ENCODE data around the gene THEMIS.

DNA sequence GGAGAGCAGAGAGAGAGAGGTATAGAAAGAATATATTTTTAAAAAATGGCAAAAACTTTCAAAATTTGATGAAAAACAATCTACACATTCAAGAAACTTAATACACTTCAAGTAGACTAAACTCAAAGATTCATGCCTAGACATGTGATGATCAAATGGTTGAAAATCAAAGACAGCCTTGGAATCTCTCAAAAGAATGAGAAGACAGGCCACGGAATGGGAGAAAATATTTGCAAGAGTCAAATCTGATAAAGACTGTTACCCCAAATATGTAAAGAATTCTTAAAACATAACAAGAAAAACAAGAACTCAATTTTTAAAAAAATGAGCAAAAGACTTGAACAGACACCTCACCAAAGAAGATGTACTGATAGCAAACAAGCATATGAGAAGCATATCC is 49.7 kb downstream of the THEMIS start:
- no peak for TF ChIP-seq POLR2A (IDR thresholded peaks at IDR 0.05; ENCODE audit: low read depth, low read length)
- no peak for TF ChIP-seq SPI1 (IDR thresholded peaks at IDR 0.05; ENCODE audit: low read depth, low read length)
- TF ChIP-seq TAF1 (IDR thresholded peaks at IDR 0.05; ENCODE audit: low read depth, low read length) = no peak
- no peak for TF ChIP-seq POLR2AphosphoS5 (IDR thresholded peaks at IDR 0.05; ENCODE audit: low read depth, low read length)
- TF ChIP-seq PAX5 (IDR thresholded peaks at IDR 0.05; ENCODE audit: insufficient read depth, low read length, severe bottlenecking) = no peak

Data from GM12891 (cell line).